K562 (cell line): ENCODE data around the gene DRGX. TPM values are rescaled to one million over a fixed set of nuclear protein-coding genes. Genes with fewer than 3 reads are reported as not detected.

Experiments
- ATAC-seq: fragments of 200-7000 bp; cut with Tn5 transposase; 3 replicates; pipeline ENCODE4 v1.9.1; 2020; ENCODE audit warnings: moderate library complexity
- BruUV-seq: library from RNA; stranded (reverse); fragments of 400-500 nt; replicated peaks from 2 replicates; lab custom pipeline; 2021; lab: Mats Ljungman, UMichigan
- CTCF ChIA-PET: fragments of 300-600 bp; formaldehyde crosslinking; extraction: SDS; loops from one replicate; lab custom pipeline; 2021; ENCODE audit warnings: low intra/inter-chr PET ratio; lab: Yijun Ruan, JAX
- POLR2A ChIA-PET: fragments of 300-600, 350-650 bp; sonication (Branson Sonifier 250); formaldehyde crosslinking; extraction: SDS; loops from one replicate; lab custom pipeline; 2021; ENCODE audit warnings: antibody characterized with exemption, inconsistent platforms; lab: Yijun Ruan, JAX
- DNase-seq, 4 experiments: peaks; one replicate each; pipeline versions ENCODE4 v3.0.0 to v3.0.0-alpha.2; 2011 to 2018; ENCODE audit warnings: low spot score in 3 of 4, mixed read lengths in 3 of 4; ENCODE audit errors: extremely low read depth in 1 of 4
- FAIRE-seq: peaks from 2 replicates; lab custom pipeline; 2011; peaks lifted over from hg19 to GRCh38; lab: Jason Lieb, UNC
- H2AFZ ChIP-seq: 2 replicates; pipeline ENCODE4 v1.6.0; 2011; ENCODE audit warnings: low read depth, low read length, control low read depth, inconsistent platforms
- H3K27ac ChIP-seq: fragments of 200-600 bp; 3 replicates; pipeline ENCODE4 v1.8.0; 2011; ENCODE audit warnings: low read depth, mild to moderate bottlenecking, control low read depth, inconsistent platforms, low read length, moderate library complexity, mixed read lengths; ENCODE audit errors: extremely low read depth
- H3K27me3 ChIP-seq, 2 experiments: fragments of 300-600 bp in 1 of 2; 2 replicates in 1 of 2; 3 replicates in 1 of 2; pipeline versions ENCODE4 v1.6.0 to v1.8.0; 2011; ENCODE audit warnings: inconsistent platforms in 2 of 2, low read length in 2 of 2, mild to moderate bottlenecking in 1 of 2, mixed read lengths in 1 of 2, moderate library complexity in 1 of 2; ENCODE audit not compliant: control insufficient read depth in 2 of 2, insufficient read depth in 2 of 2
- H3K36me3 ChIP-seq: fragments of 300-600 bp; 3 replicates; pipeline ENCODE4 v1.8.0; 2011; ENCODE audit warnings: mild to moderate bottlenecking, low read length, inconsistent platforms; ENCODE audit not compliant: control insufficient read depth, insufficient read depth
- H3K4me1 ChIP-seq, 2 experiments: fragments of 200-600 bp in 1 of 2; replicated peaks in 1 of 2; 2 replicates in 1 of 2; 3 replicates in 1 of 2; pipeline versions ENCODE4 v1.5.1 to v1.8.0; 2011; ENCODE audit warnings: inconsistent platforms in 2 of 2, low read length in 2 of 2, mild to moderate bottlenecking in 1 of 2, mixed read lengths in 1 of 2, moderate library complexity in 1 of 2; ENCODE audit not compliant: control insufficient read depth in 2 of 2, insufficient read depth in 2 of 2
- H3K4me2 ChIP-seq: 2 replicates; pipeline ENCODE4 v1.6.1; 2011; ENCODE audit warnings: low read length, control low read depth, inconsistent platforms, mixed read lengths; ENCODE audit not compliant: insufficient read depth
- H3K4me3 ChIP-seq: fragments of 200-600 bp; sonication (generic), shearing (Covaris generic); 2 replicates; pipeline ENCODE4 v1.5.1; 2016; ENCODE audit warnings: control low read depth, inconsistent platforms
- H3K79me2 ChIP-seq: fragments of 200-600 bp; 3 replicates; pipeline ENCODE4 v1.8.0; 2011; ENCODE audit warnings: low read length, inconsistent platforms; ENCODE audit not compliant: control insufficient read depth, insufficient read depth
- H3K9ac ChIP-seq, 2 experiments: 2 replicates each; pipeline versions ENCODE4 v1.6.0 to v1.6.1; 2011; ENCODE audit warnings: low read depth in 2 of 2, low read length in 2 of 2, control low read depth in 1 of 2, inconsistent platforms in 1 of 2, mild to moderate bottlenecking in 1 of 2, mixed read lengths in 1 of 2; ENCODE audit not compliant: insufficient read depth in 1 of 2
- H3K9me1 ChIP-seq: one replicate; pipeline ENCODE4 v1.6.0; 2011; ENCODE audit warnings: inconsistent platforms, mild to moderate bottlenecking, low read length, moderate library complexity; ENCODE audit not compliant: control insufficient read depth, insufficient read depth
- H3K9me3 ChIP-seq: replicated peaks from 2 replicates; pipeline ENCODE4 v1.5.1; 2011; ENCODE audit warnings: low read depth, low read length, inconsistent platforms; ENCODE audit not compliant: control insufficient read depth, insufficient read depth
- H4K20me1 ChIP-seq: replicated peaks from 2 replicates; pipeline ENCODE4 v1.6.1; 2011; ENCODE audit warnings: low read length, inconsistent platforms, mixed read lengths; ENCODE audit not compliant: control insufficient read depth, insufficient read depth
- CBFB ChIP-seq: sonication (generic); formaldehyde crosslinking; IDR thresholded peaks from 2 replicates; pipeline ENCODE4 v1.4.0; 2020; ENCODE audit warnings: mild to moderate bottlenecking, missing genetic modification reagents
- EGR1 ChIP-seq: fragments of 450-650 bp; conservative IDR thresholded peaks from 2 replicates; pipeline ENCODE4 v1.6.1; 2017; ENCODE audit warnings: mild to moderate bottlenecking
- PPARD ChIP-seq: fragments of 250-450 bp; sonication (Bioruptor Pico); IDR thresholded peaks from 2 replicates; pipeline ENCODE4 v1.8.0; 2022; ENCODE audit warnings: inconsistent platforms, mild to moderate bottlenecking, moderate library complexity
- SMARCE1 ChIP-seq: fragments of 450-650 bp; IDR thresholded peaks from 2 replicates; pipeline ENCODE4 v1.7.1; 2016; ENCODE audit warnings: mild to moderate bottlenecking
- SREBF2 ChIP-seq: sonication (generic); formaldehyde crosslinking; IDR thresholded peaks from 2 replicates; pipeline ENCODE4 v1.4.0; 2020; ENCODE audit warnings: mild to moderate bottlenecking, missing genetic modification reagents
- TCF3 ChIP-seq: sonication (generic); formaldehyde crosslinking; IDR thresholded peaks from 2 replicates; pipeline ENCODE4 v1.4.0; 2020; ENCODE audit warnings: mild to moderate bottlenecking, missing genetic modification reagents
- TCF7L2 ChIP-seq: fragments of 150-350 bp; IDR thresholded peaks from 2 replicates; pipeline ENCODE4 v1.6.1; 2016; ENCODE audit warnings: low read depth, mild to moderate bottlenecking, low read length, moderate library complexity
- ZBTB26 ChIP-seq: fragments of 450-650 bp; formaldehyde crosslinking; IDR thresholded peaks from 2 replicates; pipeline ENCODE4 v1.4.0; 2022; ENCODE audit warnings: missing genetic modification characterization
- ZNF695 ChIP-seq: fragments of 450-650 bp; formaldehyde crosslinking; IDR thresholded peaks from 2 replicates; pipeline ENCODE4 v1.4.0; 2020; ENCODE audit warnings: mild to moderate bottlenecking, moderate library complexity
- ZNF77 ChIP-seq: fragments of 250-450 bp; sonication (Bioruptor Pico); IDR thresholded peaks from 2 replicates; pipeline ENCODE4 v1.5.0; 2020
- ZNF778 ChIP-seq: fragments of 450-650 bp; formaldehyde crosslinking; IDR thresholded peaks from 2 replicates; pipeline ENCODE4 v1.4.0; 2020; ENCODE audit warnings: mild to moderate bottlenecking, moderate library complexity
- ZNF780A ChIP-seq: fragments of 250-450 bp; sonication (Bioruptor Pico); IDR thresholded peaks from 2 replicates; pipeline ENCODE4 v1.5.0; 2021; ENCODE audit warnings: mild to moderate bottlenecking
- WGBS: fragments of 100-300 bp; shearing (Covaris generic); methylation state at CpG from one replicate; pipeline ENCODE4 v1.1.6; 2016; ENCODE audit warnings: low coverage, mixed read lengths; ENCODE audit not compliant: insufficient coverage; ENCODE audit errors: missing lambda C conversion rate; 5-methylcytosine and 5-hydroxymethylcytosine counted together
- in situ Hi-C: fragments of 300-500 bp; cut with MboI; formaldehyde crosslinking; loops from 4 replicates; pipeline ENCODE4 v1.15.0; 2018; ENCODE audit warnings: inconsistent platforms, mixed read lengths
- intact Hi-C: fragments of 100-400 bp; cut with micrococcal nuclease; formaldehyde crosslinking; loops from 2 replicates; pipeline ENCODE4 v1.14.2; 2022
- polyA plus RNA-seq, 8 experiments: library from polyadenylated mRNA; depleted of rRNA in 4 of 8; stranded (reverse) in 5 of 8; unstranded in 3 of 8; fragments of >200 nt; fragmentation: Nextera tagmentation in 2 of 8; fragmentation: Illumina TruSeq in 1 of 8; extraction: Ambion mirVana in 2 of 8; extraction: Trizol in 1 of 8; gene quantifications; 2 replicates each; pipeline versions ENCODE4 v1.2.1 to v1.2.3, GENCODE V29; 2011 to 2014; ENCODE audit warnings: inconsistent platforms in 1 of 8, missing spikeins in 1 of 8
- total RNA-seq, 7 experiments: library from RNA; depleted of rRNA in 6 of 7; stranded (reverse); fragments of >200 nt in 6 of 7; fragmentation: Illumina TruSeq in 2 of 7; extraction: Trizol in 2 of 7; gene quantifications; 2 replicates each; pipeline versions ENCODE4 v1.2.1 to v1.2.3, GENCODE V29; 2011 to 2021; ENCODE audit warnings: low replicate concordance in 1 of 7

Gene DRGX
- total and polyA plus RNA-seq, 9 of the 15 experiments (the other 6 are each of a cell fraction or from before 2014, with no cell fraction given), result not detected

- TF ChIP-seq ZNF780A (CRISPR knock-in tag) (no peak), SREBF2 (CRISPR knock-in tag) (no peak), ZBTB26 (CRISPR knock-in tag) (no peak), ZNF77 (CRISPR knock-in tag) (no peak), EGR1 (no peak), ZNF778 (CRISPR knock-in tag) (no peak), TCF3 (no peak), ZNF695 (no peak), SMARCE1 (no peak)
Measured at GRCh38 chr10:49356944-49357343, 38.9 kb downstream of the DRGX start (continued).

- DNase-seq, result no peak
- H2AFZ ChIP-seq, result no peak overlapping the region
- H3K9me1 ChIP-seq, result peaks cover 3% of the 10 kb centered on the region
- ATAC-seq, result no peak
- H3K4me2 ChIP-seq, result no peak overlapping the region
- BruUV-seq, result no TSS peak
- H3K27ac ChIP-seq, result no peak overlapping the region
- intact Hi-C loops, result no loop called here
- CTCF ChIA-PET, result no interaction called here
- no peaks in the 10 kb centered on the region for H3K79me2 ChIP-seq
- H3K9me3 ChIP-seq, result no peaks in the 10 kb centered on the region
- TF ChIP-seq TCF7L2 (no peak), CBFB (CRISPR knock-in tag) (no peak), PPARD (CRISPR knock-in tag) (no peak)
- TF ChIP-seq, all 486 proteins: peak for 0
- POLR2A ChIA-PET, result no interaction called here
- no peaks in the 10 kb centered on the region for H3K36me3 ChIP-seq
- in situ Hi-C loops, result no loop called here
- no peak overlapping the region for H3K4me3 ChIP-seq
- no peaks in the 10 kb centered on the region for H4K20me1 ChIP-seq
- no peak overlapping the region for H3K9ac ChIP-seq
- H3K4me1 ChIP-seq, result peaks cover 0 to 5% of the 10 kb centered on the region in 2 experiments; a peak in 1 of 5 replicates
- 2% methylated on average over 4 of the region's 4 CpGs for WGBS
- H3K27me3 ChIP-seq, result peaks cover 11 to 39% of the 10 kb centered on the region in 2 experiments
- no peak for FAIRE-seq
Measured at GRCh38 chr10:49356181-49356580, 39.7 kb downstream of the DRGX start.
